GM12892 (cell line): ENCODE results near the gene KCNMA1.

Source experiments
- DNase-seq: peaks from one replicate; pipeline ENCODE4 v3.0.0; 2011; ENCODE audit not compliant: insufficient read length
- FAIRE-seq: peaks from 2 replicates; lab custom pipeline; 2011; peaks lifted over from hg19 to GRCh38; lab: Jason Lieb, UNC
- POLR2A ChIP-seq: IDR thresholded peaks from 2 replicates; pipeline ENCODE4 v1.6.1; 2011; ENCODE audit warnings: low read depth, low read length, control low read depth
- POLR2AphosphoS5 ChIP-seq: IDR thresholded peaks from 2 replicates; pipeline ENCODE4 v1.6.1; 2011; ENCODE audit warnings: low read depth, low read length, control low read depth
- TAF1 ChIP-seq: IDR thresholded peaks from 2 replicates; pipeline ENCODE4 v1.6.1; 2011; ENCODE audit warnings: low read depth, mild to moderate bottlenecking, control low read depth, low read length, borderline replicate concordance

KCNMA1 gene

GRCh38 chr10:77430530-77430929 lies 207.1 kb downstream of the KCNMA1 start:
- TF ChIP-seq POLR2AphosphoS5 = no peak
- no peak for TF ChIP-seq TAF1
- TF ChIP-seq POLR2A = no peak
- DNase-seq (no peak), FAIRE-seq (no peak)

GRCh38 chr10:77428691-77429395 lies 208.8 kb downstream of the KCNMA1 start:
- FAIRE-seq = no peak
- TF ChIP-seq POLR2A (no peak), TAF1 (no peak), POLR2AphosphoS5 (no peak)
- no peak for DNase-seq

- TF ChIP-seq TAF1 = no peak
- no peak for TF ChIP-seq POLR2AphosphoS5
- no peak for TF ChIP-seq POLR2A
- FAIRE-seq (no peak), DNase-seq (no peak)
Observed at GRCh38 chr10:77424257-77424656, 213.4 kb downstream of the KCNMA1 start.

GRCh38 chr10:77422491-77423338 lies 214.9 kb downstream of the KCNMA1 start:
- FAIRE-seq = no peak
- TF ChIP-seq POLR2A = no peak
- no peak for TF ChIP-seq POLR2AphosphoS5
- TF ChIP-seq TAF1 = no peak
- DNase-seq = no peak

GRCh38 chr10:77421591-77421990 lies 216.0 kb downstream of the KCNMA1 start:
- FAIRE-seq = no peak
- TF ChIP-seq POLR2A (no peak), POLR2AphosphoS5 (no peak), TAF1 (no peak)
- no peak for DNase-seq

- FAIRE-seq = peak; percentile 30
- no peak for TF ChIP-seq TAF1
- TF ChIP-seq POLR2AphosphoS5 = no peak
- TF ChIP-seq POLR2A = no peak
- DNase-seq = no peak
Observed at GRCh38 chr10:77420947-77421523, 216.6 kb downstream of the KCNMA1 start.

GRCh38 chr10:77419979-77420378 lies 217.6 kb downstream of the KCNMA1 start:
- TF ChIP-seq POLR2A (no peak), TAF1 (no peak), POLR2AphosphoS5 (no peak)
- FAIRE-seq (no peak), DNase-seq (no peak)

- FAIRE-seq (no peak), DNase-seq (no peak)
- no peak for TF ChIP-seq POLR2AphosphoS5
- no peak for TF ChIP-seq TAF1
- TF ChIP-seq POLR2A = no peak
Observed at GRCh38 chr10:77419056-77419455, 218.6 kb downstream of the KCNMA1 start.

GRCh38 chr10:77417806-77418640 lies 219.6 kb downstream of the KCNMA1 start:
- FAIRE-seq (no peak), DNase-seq (no peak)
- TF ChIP-seq POLR2A = no peak
- no peak for TF ChIP-seq TAF1
- TF ChIP-seq POLR2AphosphoS5 = no peak

GRCh38 chr10:77417359-77417758 lies 220.2 kb downstream of the KCNMA1 start:
- TF ChIP-seq POLR2A (no peak), POLR2AphosphoS5 (no peak), TAF1 (no peak)
- FAIRE-seq (no peak), DNase-seq (no peak)
